ENCODE results near the gene ZFR2.
"Not testable (repeated sequence)": the region's sequence is repeated elsewhere in the genome, so short reads cannot be mapped to it uniquely, and the experiment has no call there.

ZFR2 gene

GRCh38 chr19:3758297-3758696 is 110.5 kb downstream of the ZFR2 start:
- in situ Hi-C loops (cut with MboI; ENCODE audit: low sequenced_read_pairs), result not testable (repeated sequence)

GRCh38 chr19:3757705-3758104 is 111.1 kb downstream of the ZFR2 start:
- in situ Hi-C loops (cut with MboI; ENCODE audit: low sequenced_read_pairs), result not testable (repeated sequence)
